Left lung (tissue), 10 donors: ENCODE data around the gene OCA2. TPM values are rescaled to one million over a fixed set of nuclear protein-coding genes. Genes with fewer than 3 reads are reported as not detected.
"Not testable (repeated sequence)": the region's sequence is repeated elsewhere in the genome, so short reads cannot be mapped to it uniquely, and the experiment has no call there.

ENCODE experiments used
- ATAC-seq: fragments of 200-7000 bp; cut with Tn5 transposase; one replicate; pipeline ENCODE4 v1.9.1; 2020; ENCODE audit warnings: moderate library complexity
- DNase-seq, 4 donors: peaks; one replicate each; pipeline ENCODE4 v3.0.0-alpha.2; 2013 to 2020
- H3K27ac ChIP-seq, 2 donors: fragments of 200-600 bp; sonication (generic) in 1 of 2; one replicate each; pipeline versions ENCODE4 v1.5.0 to v1.8.0; 2020 to 2021
- H3K27me3 ChIP-seq, 2 donors: fragments of 200-600 bp; sonication (generic) in 1 of 2; one replicate each; pipeline versions ENCODE4 v1.5.0 to v1.8.0; 2020 to 2021
- H3K36me3 ChIP-seq, 2 donors: fragments of 200-600 bp; sonication (generic) in 1 of 2; one replicate each; pipeline versions ENCODE4 v1.5.0 to v1.8.0; 2020 to 2021
- H3K4me1 ChIP-seq, 2 donors: fragments of 200-600 bp; one replicate each; pipeline ENCODE4 v1.8.0; 2021
- H3K4me3 ChIP-seq, 2 donors: fragments of 200-600 bp; sonication (generic) in 1 of 2; one replicate each; pipeline versions ENCODE4 v1.5.0 to v1.8.0; 2020 to 2021; ENCODE audit warnings: mild to moderate bottlenecking in 1 of 2
- H3K9me3 ChIP-seq, 2 donors: fragments of 200-600 bp; sonication (generic) in 1 of 2; one replicate each; pipeline versions ENCODE4 v1.5.0 to v1.8.0; 2020 to 2021
- intact Hi-C, 2 donors: fragments of 100-400 bp; cut with DNase I; formaldehyde crosslinking; loops; one replicate each; pipeline versions ENCODE4 v1.11.2 to v1.14.2; 2022
- polyA plus RNA-seq, 6 donors: library from polyadenylated mRNA; unstranded; fragments of 120-200 nt; gene quantifications; one replicate each; pipeline ENCODE4 v1.2.1, GENCODE V29; 2013; ENCODE audit not compliant: insufficient read length in 6 of 6
- total RNA-seq, 2 donors: library from RNA; stranded (reverse); fragmentation: NEBNext Ultra II Directional; extraction: Animal tissue kit (Norgen Biotek cat#: 25700); gene quantifications; one replicate each; pipeline ENCODE4 v1.2.1, GENCODE V29; 2021
- TF ChIP-seq, protein P1 (sequence below), 2 donors: fragments of 200-600 bp; sonication (generic) in 1 of 2; IDR thresholded peaks; one replicate each; pipeline versions ENCODE4 v1.5.0 to v1.8.0; 2021; ENCODE audit warnings: antibody characterized with exemption in 2 of 2
- donor health status: DM: no; HTN: yes; CAD: no.
- donor health status: DM: no; HTN: no; CAD: no.

OCA2 gene
- total and polyA plus RNA-seq, 8 donors: 0.81 to 21.7 (median 13.2) TPM

DNA sequence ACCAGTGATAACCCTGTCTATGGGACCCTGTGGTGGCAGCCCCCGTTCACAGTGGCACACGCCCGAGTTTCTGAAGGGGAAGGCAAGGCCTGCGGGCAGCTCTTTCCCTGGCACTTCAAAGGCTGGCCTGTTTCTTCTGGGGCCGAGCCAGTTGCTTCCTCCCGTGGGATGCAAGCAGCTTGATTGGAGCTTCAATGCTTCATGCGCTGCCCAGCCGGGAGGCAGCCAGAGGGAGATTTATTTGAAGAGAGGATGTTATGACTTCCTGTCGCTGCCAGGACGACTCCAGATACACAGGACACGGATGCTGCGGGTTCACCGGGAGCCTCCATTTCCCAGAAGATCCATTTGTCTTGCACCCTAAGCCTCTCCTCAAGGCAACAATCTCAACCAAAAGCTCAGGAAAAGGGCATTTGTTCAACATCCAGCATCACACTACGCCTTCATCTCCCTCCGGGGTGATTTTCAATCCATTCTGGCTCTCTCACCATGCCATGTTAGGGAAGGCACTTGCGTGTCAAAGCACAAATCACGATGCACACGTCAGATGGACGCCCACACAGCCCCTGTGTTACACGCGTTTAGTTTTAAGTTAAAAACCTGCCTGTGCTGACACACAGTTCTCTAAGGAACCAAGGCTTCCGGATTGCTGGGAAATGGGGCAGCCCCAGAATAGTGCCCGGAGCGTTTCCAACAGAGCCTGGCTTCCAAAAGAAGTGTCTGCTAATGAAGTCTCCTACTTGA lies 330.2 kb downstream of the OCA2 start:
- intact Hi-C loops: no loop called here
- no peak for DNase-seq
- Histone ChIP-seq H3K9me3 (peaks cover 0 to 42% of the 10 kb centered on the region in 2 donors), H3K27me3 (no peaks in the 10 kb centered on the region), H3K36me3 (no peaks in the 10 kb centered on the region), H3K27ac (no peak overlapping the region), H3K4me3 (no peak overlapping the region), H3K4me1 (no peaks in the 10 kb centered on the region)
- TF ChIP-seq, protein P1, sequence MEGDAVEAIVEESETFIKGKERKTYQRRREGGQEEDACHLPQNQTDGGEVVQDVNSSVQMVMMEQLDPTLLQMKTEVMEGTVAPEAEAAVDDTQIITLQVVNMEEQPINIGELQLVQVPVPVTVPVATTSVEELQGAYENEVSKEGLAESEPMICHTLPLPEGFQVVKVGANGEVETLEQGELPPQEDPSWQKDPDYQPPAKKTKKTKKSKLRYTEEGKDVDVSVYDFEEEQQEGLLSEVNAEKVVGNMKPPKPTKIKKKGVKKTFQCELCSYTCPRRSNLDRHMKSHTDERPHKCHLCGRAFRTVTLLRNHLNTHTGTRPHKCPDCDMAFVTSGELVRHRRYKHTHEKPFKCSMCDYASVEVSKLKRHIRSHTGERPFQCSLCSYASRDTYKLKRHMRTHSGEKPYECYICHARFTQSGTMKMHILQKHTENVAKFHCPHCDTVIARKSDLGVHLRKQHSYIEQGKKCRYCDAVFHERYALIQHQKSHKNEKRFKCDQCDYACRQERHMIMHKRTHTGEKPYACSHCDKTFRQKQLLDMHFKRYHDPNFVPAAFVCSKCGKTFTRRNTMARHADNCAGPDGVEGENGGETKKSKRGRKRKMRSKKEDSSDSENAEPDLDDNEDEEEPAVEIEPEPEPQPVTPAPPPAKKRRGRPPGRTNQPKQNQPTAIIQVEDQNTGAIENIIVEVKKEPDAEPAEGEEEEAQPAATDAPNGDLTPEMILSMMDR (IDR thresholded peaks at IDR 0.05): no peak
- ATAC-seq: no peak

DNA sequence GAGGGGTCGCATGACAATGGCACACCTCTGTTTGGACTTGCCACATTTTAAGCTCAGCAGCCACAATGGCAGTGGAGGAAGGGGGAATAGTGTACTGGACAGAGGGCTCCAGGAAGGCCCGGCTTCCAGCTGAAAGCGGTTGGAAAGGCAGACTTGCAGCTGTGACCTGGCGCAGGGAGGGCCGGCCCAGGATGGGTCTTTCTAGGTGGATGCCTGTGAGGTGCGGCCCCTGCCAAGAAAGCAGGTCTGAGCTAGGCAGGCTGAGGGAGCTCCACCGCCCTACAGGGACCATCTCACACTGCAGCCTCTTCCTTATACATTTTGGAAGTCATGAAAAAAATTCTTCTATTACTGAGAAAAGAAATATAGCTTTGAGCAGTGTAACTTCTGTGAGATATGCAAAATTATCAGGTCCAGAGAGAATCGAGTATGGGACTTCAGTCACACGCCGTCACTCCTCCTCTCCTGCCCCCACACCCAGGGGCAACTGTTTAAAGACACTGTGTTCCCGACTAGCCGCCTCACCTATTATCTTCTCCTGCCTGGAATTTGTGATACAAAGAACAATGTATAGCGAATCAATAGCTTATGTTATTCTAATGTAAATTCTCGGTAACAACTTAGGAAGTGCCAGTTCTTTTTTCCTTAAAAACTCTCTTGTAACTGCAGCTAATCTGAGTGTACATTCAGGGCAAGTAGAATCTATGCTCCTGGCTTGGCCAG lies 331.0 kb downstream of the OCA2 start:
- H3K36me3 ChIP-seq: no peaks in the 10 kb centered on the region
- no peak overlapping the region for H3K27ac ChIP-seq
- TF ChIP-seq, protein P1 (IDR thresholded peaks at IDR 0.05): no peak
- peaks cover 0 to 42% of the 10 kb centered on the region in 2 donors for H3K9me3 ChIP-seq
- H3K27me3 ChIP-seq: no peaks in the 10 kb centered on the region
- no peaks in the 10 kb centered on the region for H3K4me1 ChIP-seq
- DNase-seq (no peak), ATAC-seq (no peak)
- H3K4me3 ChIP-seq: no peak overlapping the region
- intact Hi-C loops: no loop called here

DNA sequence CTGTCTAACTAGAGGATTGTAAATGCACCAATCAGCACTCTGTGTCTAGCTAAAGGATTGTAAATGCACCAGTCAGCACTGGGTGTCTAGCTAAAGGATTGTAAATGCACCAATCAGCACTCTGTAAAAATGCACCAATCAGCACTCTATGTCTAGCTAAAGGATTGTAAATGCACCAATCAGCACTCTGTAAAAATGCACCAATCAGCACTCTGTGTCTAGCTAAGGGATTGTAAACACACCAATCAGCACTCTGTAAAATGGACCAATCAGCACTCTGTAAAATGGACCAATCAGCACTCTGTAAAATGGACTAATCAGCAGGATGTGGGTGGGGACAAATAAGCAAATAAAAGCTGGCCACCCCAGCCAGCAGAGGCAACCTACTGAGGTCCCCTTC lies 331.7 kb downstream of the OCA2 start:
- H3K36me3 ChIP-seq, H3K4me3 ChIP-seq, H3K27me3 ChIP-seq, ATAC-seq, H3K27ac ChIP-seq, DNase-seq, H3K4me1 ChIP-seq, intact Hi-C loops: not testable (repeated sequence)
- H3K9me3 ChIP-seq: peaks cover 0 to 42% of the 10 kb centered on the region in 2 donors

DNA sequence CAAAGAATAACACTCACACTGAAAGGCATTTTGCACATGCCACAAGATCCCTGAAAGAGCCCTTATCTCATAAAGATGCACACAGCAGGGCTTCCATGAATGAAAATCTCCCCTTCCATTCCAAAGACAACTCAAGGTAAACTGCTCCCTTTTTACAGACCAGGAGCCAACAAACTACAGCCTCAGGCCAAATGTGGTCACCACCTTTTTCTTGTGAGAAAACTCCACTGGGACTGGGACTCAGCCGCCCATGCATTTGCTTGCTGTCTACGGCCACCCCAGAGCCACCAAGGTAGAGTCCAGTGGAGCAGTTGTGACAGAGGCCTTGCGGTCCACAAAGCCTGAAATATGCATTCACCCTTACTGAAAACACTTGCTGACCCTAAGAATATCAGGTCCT lies 334.8 kb downstream of the OCA2 start:
- ATAC-seq: no peak
- H3K9me3 ChIP-seq: peaks cover 0 to 19% of the 10 kb centered on the region in 2 donors
- intact Hi-C loops: no loop called here

DNA sequence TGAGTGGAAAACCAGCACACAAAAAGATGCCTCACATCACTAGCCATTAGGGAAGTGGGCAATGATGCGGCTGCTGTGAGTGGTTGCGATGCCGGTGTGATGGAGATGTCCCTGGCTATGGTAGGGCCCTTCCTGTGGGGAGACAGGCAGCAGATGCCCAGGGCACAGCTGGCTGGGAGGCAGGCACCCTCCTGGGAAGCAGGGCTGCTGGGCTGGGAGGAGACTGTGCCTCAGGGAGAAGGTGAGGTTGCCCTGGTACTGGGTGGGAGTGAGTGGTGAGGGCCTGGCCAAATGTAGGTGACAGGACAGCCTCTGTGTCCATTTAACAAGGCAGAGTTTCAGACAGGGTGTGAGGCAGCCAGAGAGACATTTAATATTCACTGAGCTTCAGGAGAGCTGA lies 335.6 kb downstream of the OCA2 start:
- intact Hi-C loops: no loop called here
- Histone ChIP-seq H3K27me3 (no peaks in the 10 kb centered on the region), H3K27ac (no peak overlapping the region), H3K9me3 (peaks cover 0 to 14% of the 10 kb centered on the region in 2 donors), H3K4me3 (no peak overlapping the region), H3K4me1 (no peaks in the 10 kb centered on the region), H3K36me3 (no peaks in the 10 kb centered on the region)
- ATAC-seq (no peak), DNase-seq (no peak)
- TF ChIP-seq, protein P1 (IDR thresholded peaks at IDR 0.05): no peak

More for the DNA sequence above, 334.8 kb downstream of the OCA2 start:
- no peaks in the 10 kb centered on the region for H3K4me1 ChIP-seq
- TF ChIP-seq, protein P1 (IDR thresholded peaks at IDR 0.05): no peak
- no peaks in the 10 kb centered on the region for H3K27me3 ChIP-seq
- no peaks in the 10 kb centered on the region for H3K36me3 ChIP-seq
- DNase-seq: no peak
- no peak overlapping the region for H3K4me3 ChIP-seq
- H3K27ac ChIP-seq: no peak overlapping the region
